Astrocyte of the hippocampus (primary cell): ENCODE measurements around the gene AFF3.

Experiments used
- DNase-seq: peaks from one replicate; pipeline ENCODE4 v3.0.0; 2011; ENCODE audit warnings: low read depth, low spot score

Gene AFF3

DNA sequence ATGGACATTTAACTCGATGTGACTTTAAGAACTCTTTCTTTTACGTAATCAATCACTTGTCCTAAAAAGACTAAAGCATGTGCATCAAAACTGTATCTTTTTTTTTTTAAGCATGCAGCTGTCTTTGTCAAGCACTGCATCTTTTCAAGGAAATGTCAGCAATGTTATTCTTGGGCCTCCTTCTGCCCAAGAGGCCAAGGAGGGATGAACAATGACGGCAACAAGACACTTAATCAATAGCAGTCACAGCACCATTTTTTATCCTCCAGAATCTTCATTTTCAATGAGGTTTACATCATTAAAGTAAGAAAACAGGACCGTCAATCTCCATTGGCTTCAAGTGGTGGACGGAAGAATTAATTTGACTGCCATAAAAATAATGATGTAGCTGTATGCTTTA, 253.8 kb downstream of the AFF3 start:
- no peak for DNase-seq

DNA sequence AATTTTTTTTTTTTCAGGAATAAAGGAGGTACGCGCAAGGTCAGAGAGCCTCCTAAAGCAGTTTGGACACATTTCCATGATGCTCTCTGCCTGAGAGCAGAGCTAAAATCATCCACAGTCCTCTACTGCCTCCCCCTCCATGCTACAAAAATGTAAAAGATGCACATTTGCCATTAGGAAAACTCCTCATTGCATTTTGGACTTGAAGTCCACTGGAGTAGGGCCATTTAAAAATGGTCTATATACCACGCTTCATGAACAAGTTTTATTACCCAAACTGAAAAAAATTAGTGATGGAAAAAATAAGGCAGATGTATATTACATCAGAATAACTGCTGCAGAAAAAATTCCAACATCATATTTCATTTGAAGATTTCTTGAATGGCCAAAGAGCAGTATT, 256.0 kb downstream of the AFF3 start:
- no peak for DNase-seq

DNA sequence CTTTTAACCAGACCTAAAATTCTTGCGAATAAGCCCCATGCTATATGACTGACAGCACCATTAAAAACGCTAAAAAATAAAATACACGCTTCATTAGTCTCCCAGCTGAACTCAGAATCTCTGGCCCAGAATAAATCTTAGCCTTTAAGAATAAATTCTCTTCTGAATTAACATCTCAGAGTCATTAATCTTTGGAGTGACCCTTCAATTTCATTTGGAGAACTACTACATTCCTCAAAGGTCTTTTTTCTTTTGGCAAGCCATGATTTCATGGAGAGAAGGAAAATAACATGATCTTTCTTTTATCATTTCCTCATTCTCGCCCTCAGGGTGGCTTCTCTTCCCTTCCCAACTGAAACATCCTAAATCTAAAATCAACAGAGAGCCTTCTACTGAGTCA, 259.0 kb downstream of the AFF3 start:
- peak; percentile 29 for DNase-seq

DNA sequence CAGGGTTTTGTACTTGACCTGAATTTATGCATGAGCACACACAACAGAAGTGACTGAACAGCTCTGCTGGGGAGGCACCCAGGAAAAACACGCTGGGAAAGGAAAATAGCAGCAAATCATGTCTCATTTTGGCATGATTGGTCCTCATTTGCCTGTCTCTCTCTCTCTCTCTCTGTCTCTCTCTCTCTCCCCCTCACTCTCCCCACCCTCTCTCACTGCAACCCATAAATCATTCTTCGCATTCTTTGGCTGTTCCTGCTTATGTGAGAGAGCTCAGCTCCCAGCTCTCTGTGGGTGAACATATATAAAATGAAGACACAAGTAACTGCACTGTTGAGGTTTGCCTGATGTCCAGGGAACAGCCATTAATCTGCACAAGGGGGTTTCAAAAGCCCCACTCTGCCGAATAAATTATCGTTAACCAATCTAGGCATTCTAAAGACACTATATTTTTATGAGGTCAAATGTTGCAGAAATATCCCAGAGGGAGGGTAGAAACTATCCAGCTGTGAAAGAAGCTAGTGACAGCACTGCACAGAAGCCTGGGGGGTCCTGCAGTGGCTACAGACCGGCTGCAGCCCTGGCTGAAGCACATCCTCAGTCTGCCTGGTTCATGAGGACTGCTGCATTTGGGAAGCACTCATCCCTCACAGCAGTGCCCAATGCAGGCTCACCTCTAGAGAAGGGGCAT, 260.3 kb downstream of the AFF3 start:
- peak; percentile 90 for DNase-seq

DNA sequence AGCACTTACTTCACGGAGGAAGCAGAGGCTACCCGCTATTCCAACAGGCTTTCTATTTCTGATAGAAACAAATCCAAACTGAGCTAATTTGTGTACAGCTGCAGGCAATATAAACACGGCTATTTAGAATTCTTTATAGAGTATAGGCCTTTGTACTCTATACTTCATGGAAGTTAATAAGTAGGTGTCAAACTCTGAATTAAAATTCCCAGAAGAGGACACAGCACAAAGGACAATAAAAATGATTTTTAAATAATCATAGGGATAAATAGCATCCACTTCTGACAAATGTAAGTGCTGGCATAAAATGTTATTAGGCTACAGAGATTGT, 261.5 kb downstream of the AFF3 start:
- no peak for DNase-seq

DNA sequence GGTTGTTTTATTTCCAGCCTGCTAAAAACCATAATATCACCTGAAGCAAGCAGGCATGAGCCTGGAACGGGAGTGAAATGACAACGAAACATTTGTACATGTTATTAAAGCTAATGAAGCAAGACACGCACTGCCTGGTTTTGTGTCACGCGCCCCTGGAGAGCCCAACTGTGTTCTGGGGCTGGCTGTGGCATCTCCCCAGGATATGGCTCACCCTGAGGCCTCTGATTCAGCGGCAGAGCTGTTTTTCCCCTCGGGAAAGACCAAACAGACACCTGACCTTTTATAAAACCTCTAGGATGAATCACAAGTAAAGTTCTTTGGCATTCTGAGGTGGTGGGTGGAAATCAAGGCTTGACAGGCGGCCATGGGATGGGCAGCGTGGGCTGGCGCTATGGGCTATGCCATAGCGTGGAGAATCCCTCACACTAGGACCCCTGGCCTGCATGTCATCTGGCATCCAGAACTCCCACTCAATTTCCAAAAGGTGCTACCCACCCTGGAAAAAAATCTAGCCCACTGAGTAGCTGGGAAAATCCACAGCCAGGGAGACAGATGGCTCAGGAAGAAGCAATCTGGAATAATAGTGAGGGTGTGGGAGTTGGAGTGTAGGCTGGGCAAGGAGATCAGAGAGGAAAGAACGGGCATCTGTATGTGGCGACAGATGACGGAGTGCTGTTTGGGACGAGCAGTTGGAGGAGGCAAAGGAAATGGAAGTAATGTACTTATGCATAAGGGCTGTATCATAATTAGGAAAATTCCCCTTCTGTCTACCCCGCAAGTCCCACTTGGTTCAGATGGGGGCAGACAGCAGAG, 262.0 kb downstream of the AFF3 start:
- peak; percentile 88 for DNase-seq

DNA sequence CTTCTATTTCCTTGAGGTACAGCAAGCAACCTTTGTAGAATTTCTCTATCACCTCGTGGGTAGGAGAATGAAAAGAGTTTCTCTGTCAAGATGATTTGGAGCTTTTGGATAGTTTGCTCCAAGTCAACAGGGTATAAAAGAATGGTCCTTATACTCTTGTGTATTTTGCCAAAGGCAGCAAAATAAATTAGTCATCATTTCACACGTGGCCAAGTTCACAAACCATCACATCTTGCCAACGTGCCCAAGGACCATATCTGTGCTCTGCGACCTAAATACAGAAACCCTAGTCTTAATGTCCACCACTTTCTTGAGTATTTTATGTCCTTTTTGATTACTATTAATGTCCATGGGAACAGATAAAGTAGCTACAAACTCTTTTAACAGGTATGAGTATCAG, 262.9 kb downstream of the AFF3 start:
- DNase-seq, result peak; percentile 45

DNA sequence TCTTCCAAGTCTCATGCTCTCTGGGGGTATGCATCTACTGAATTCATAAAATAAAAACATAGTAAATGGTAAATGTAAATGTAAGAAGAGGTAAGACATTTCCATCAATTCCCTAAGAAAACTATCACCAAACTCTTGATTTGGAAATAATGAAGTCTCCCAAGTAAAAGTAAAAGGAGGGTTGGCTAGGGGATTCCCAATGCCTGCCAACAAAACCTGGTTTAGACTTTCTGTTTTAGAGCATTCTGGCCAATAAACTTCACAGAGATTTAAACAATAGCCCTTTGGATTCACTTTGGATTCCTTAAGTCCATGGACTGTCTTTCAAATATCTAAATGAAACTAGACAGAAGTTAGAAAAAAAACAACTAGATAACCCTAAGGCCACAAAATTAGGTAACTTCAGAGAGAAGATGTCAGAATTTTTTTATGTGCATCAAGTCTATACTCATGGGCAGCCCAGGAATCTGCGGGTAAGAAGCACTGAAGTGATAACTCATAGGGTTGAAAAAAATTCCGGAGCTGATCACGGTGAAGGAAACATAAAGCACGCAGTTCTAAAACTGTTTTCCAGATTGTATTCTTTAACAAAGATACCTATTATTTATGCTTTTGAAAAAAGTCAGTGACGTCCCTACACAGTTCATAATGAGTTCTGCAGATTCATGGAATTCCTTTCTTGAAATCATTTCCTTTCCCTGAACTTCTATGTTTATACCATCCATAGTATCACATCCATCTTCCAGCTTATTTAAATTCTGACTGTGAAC, 263.6 kb downstream of the AFF3 start:
- DNase-seq, result peak; percentile 61

DNA sequence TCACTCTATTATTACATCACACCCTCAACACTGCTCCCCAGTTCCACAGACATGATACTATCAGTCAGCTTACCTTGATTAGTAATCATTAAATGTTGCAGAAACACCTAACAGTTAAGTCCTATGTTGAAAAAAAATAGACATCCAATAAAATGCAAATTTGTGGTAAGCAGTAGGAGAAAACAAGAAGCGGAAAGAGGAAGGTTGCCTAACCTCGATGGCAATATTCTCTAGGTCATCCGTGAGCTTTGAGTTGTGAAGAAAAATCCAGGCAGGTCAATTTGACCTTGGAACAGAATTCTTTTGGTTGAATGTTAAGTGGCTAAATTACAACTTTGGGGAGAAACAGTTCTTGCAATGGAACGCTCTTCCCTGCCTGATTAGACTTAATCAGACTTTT, 264.4 kb downstream of the AFF3 start:
- DNase-seq, result no peak

DNA sequence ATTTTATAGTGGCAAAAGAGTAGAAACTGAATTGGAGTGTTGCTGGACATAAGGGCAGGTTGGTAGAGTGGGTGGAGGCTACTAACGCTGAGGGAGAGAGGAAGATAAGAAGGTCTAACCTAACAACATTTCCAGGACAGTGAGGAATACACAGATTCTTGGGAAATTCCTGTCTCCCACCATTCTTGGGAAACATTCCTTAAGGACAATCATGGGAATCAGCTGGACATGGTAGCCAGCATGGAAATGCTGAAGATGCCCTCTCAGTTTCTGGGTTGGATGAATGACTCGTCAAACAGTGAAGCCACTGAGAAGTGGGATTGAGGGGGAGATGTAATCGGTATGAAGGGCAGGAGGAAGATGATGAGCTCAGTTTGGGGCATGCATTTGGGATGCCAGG, 265.4 kb downstream of the AFF3 start:
- DNase-seq, result no peak

DNA sequence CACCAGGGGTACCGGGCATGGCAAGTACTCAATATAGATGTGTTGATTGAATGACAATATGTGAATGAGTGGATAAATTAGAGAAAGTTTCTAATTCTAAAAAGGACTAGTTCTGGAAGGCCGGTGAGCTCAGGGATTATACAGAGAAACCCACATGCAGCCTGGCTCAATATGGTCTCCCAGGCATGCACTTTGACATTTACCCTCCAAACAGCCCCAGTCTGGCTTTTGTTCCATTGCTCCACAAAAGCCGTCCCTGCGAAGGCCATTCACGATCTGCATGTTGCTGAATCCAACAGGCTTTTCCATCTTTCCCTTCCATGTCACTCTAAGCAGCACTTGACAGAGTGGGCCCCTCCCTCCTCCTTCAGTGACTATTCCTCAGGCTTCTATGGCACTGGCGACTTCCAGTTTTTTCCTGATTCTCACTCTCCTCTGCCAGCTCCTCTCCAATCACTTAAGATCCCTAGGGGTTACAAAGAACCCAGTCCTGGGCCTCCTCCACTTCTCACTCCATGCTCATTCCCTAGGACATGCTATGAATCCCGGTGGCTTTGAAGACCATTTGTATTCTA, 266.7 kb downstream of the AFF3 start:
- no peak for DNase-seq

DNA sequence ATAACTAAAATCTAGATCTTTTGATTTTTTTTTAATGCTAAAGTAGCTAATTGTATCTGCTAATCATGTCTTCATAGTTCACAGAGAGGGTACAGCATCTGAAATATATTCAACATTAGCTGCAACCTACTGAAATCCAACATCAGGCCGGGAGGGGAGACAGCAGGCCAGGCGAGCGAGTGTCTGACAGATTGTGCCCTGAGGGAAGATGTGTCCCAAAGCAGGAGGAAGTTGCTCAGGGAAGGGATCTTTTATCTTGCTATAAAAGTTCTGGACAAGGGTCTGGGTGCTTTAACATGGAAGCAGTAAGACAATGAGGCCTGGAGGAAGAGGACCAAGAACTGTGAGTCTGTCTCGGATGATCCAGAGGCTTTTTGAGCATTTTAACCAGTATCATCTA, 274.1 kb downstream of the AFF3 start:
- DNase-seq, result no peak

DNA sequence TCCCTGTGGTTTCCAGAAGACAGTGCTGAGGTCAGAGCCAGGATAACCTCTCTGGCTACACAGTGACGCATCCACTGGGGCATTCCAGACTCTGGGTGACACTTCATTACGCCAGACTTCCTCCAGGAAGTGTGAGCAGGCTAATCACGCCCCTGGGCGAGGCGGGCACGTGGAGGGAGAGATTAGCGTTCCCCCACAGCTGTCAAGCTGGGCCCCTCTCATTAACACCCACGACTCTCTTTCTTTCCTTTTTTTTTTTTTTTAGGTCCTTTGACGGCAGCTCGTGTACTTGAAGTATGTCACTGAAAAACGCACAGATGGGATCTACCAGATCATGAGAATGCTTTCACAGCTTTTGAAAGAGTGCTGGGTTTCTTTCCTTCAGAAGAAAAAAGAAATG, 274.6 kb downstream of the AFF3 start:
- DNase-seq, result no peak

DNA sequence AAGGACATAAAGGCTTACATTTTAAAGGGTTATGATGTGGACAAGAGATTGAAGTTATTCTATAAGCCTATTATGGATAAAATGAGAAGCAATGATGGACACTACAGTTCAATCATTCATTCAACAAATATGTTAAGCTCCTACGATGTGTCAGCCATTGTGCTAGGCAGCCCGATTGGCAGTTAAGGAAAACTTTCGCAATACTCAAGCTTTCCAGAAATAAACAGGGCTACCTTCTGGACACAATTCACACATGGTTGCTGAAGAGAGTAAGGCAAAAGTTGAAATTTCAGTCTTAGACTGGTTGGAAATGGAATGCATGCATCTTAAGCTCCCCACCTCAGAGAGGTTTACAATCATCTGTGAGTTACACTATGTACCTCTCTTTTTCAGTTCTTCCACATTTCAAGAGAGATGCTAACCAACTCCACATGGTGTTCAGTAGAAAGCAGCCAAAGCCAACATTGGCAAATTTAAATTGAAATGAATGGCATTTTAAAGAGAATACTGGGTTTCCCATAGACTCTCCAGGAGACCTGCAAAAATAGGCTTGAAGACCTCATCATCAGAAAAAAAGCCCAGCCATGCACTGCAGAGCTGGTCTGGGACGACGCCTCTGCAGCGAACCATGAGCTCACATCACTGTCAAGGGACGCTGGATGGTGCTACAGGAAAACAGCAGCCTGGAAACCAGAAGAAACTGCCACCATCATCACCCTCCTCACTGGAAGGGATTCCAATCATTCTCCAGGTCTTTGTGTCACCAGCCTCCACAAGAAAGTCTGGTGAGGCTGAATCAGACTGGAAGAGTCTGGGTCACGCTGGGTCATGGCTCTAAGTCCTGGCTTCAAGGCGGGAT, 276.3 kb downstream of the AFF3 start:
- peak; percentile 53 for DNase-seq

DNA sequence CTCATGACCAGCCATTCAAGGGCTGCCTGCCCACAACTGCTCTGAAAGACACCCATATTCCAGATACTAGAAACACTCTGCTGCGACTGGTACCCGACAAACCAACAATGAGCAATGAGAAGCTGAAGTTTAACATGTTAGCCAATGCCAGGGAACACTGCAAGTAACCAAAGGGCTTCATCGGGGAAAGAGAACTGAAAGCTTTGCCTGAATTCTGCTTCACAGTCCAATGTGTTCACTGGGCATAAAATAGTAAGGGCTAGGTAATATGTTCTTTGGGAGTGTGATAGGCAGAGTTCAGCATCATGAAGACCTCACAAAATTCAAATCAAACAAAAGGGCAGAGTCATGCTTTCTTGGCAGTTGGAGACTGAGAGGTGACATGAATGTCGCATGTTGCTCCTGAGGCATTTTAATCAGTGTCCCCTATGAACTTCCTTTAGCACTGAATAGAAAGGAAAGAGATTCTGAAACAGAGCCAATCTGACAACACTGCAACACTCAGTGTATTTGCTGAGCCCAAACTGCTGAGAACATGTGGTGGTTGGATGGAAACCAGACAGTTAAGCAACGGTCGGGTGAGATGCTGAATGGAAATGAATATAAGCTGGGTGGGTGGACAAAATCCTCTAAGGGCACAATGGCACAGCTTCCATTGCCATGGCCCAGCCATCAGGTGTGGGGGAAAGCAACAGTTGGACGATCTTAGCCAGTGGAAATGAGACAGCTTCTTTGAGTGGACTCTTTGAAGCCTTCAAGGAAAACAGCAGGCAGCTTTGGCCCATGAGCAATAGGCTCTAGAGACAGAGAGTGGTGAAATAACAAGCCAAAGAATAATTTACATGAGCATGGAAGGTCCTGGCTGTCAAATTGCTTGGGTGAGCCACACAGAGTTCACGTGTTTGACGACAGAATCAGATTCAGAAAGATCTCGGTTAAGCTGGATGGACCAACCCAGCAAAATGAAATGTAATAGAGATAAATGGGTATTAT, 277.5 kb downstream of the AFF3 start:
- DNase-seq, result peak; percentile 51

DNA sequence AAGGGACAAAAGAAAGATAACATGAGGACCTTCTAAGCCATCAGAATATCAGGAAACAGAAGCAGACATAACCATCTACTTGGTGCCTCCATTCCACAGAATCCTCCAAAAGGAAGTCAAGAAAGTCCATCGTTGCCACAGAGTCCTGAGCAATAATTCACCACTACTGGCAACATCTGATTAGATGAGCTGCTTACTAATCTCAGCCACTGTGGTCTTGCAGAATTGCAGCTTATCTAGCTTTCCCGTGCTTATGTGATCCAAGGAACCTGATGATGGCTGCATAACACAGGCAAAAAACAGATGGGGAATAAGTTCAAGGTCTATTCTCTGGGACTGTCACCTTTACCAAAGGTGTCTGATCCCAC, 278.5 kb downstream of the AFF3 start:
- no peak for DNase-seq

DNA sequence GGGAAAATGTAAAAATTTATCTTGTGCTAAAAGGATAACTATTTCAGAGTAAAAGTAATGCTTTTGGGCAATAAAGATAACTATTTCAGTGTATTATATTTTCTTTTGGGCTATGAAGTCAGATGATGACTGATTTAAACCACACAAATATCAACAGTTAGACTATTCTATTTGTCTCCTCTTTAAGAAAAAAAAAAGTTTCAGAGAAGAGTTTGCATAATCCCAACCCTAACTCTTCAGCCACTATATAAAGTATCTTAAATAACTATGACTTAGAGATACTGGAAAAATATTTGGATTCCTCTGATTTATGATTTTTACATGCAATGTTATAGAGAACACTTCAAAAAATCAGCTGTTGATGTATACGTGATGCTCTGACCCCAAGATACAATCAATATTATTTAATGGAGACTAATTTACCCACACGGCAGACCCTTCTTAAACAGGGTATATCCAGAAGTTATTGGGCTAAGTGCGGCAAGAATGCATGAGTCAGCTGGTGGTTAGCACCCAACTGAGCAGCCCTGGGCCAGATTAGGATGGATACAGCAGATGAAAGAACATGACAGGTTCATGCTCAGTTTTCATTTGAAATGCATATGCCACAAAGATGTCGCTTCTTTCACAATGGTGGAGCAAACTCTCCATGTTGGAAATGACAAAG, 279.0 kb downstream of the AFF3 start:
- DNase-seq, result peak; percentile 68

DNA sequence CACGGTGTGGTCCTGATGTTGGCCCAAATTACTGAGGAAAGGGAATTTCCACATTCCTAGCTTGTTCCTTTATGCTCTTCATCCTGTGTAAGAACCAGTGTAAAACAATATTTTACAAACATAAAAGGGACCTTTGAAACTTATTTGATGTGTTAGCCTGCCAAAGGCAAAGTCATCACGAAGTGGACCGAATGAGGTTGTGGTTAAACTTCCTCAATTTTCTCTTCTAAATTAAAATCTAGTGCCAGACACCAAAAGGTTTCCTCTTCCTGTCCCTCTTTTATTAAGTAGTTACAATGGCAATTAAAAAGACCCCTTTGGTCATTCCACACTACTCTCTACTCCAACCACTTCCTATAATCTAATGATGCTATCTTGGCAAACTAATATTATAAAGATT, 279.8 kb downstream of the AFF3 start:
- DNase-seq, result no peak

DNA sequence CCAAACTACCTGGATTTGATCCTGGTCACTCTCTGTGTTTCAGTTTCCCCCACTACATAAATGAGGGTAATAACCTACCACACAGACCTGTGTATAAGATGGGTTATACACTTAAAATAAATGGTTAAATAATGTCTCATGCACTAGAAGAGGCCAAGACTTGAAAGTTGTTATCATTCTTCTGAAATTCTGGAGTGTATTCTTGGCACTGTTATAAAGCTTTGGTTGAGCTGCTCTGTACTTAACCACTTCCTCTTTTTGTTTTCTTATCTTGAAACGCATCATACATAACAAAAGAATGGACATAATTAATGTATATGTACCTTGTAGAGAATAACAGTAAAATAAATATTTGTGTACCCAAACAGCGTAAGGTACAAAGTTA, 281.0 kb downstream of the AFF3 start:
- DNase-seq, result no peak
